Body of pancreas (tissue), 4 donors: ENCODE data around the gene KDR.

Source experiments
- CTCF ChIP-seq, 7 experiments: fragments of 450-650 bp in 4 of 7; fragments of 200-600 bp in 3 of 7; sonication (generic) in 3 of 7; IDR thresholded peaks; one replicate each; pipeline ENCODE4 v1.5.1; 2016 to 2019; ENCODE audit warnings: antibody characterized with exemption in 7 of 7
- POLR2A ChIP-seq, 3 donors: fragments of 450-650 bp; IDR thresholded peaks; one replicate each; pipeline ENCODE4 v1.6.1; 2016; ENCODE audit warnings: antibody characterized with exemption in 3 of 3, mild to moderate bottlenecking in 2 of 3

GRCh38 chr4:55121246-55121645, 4.1 kb downstream of the KDR start:
- no peak for TF ChIP-seq CTCF (IDR thresholded peaks at IDR 0.05)
- no peak for TF ChIP-seq POLR2A (IDR thresholded peaks at IDR 0.05)
